Ishikawa (cell line): Measurements from ENCODE around the gene DCTN4.
A peak's percentile ranks its signal among the peaks of the same experiment; 100 is the strongest.

Experiments
- CEBPB ChIP-seq: IDR thresholded peaks from 2 replicates; pipeline ENCODE4 v1.6.1; 2012
- CREB1 ChIP-seq: IDR thresholded peaks from 2 replicates; pipeline ENCODE4 v1.6.1; 2012; ENCODE audit warnings: low read depth
- EGR1 ChIP-seq: IDR thresholded peaks from 2 replicates; pipeline ENCODE4 v1.6.1; 2012
- EP300 ChIP-seq: IDR thresholded peaks from 2 replicates; pipeline ENCODE4 v1.6.1; 2012; ENCODE audit warnings: borderline replicate concordance
- FOXM1 ChIP-seq: IDR thresholded peaks from 2 replicates; pipeline ENCODE4 v1.6.1; 2012; ENCODE audit warnings: low read depth, borderline replicate concordance
- NFIC ChIP-seq: IDR thresholded peaks from 2 replicates; pipeline ENCODE4 v1.6.1; 2012
- RAD21 ChIP-seq: IDR thresholded peaks from 2 replicates; pipeline ENCODE4 v1.6.1; 2012; ENCODE audit warnings: low read depth
- TAF1 ChIP-seq: IDR thresholded peaks from 2 replicates; pipeline ENCODE4 v1.6.1; 2012; ENCODE audit warnings: low read depth, mild to moderate bottlenecking
- TCF12 ChIP-seq: IDR thresholded peaks from 2 replicates; pipeline ENCODE4 v1.6.1; 2012; ENCODE audit warnings: low read depth
- TEAD4 ChIP-seq: IDR thresholded peaks from 2 replicates; pipeline ENCODE4 v1.6.1; 2012
- YY1 ChIP-seq: IDR thresholded peaks from 2 replicates; pipeline ENCODE4 v1.6.1; 2012; ENCODE audit warnings: low read depth
- ZBTB7A ChIP-seq: IDR thresholded peaks from 2 replicates; pipeline ENCODE4 v1.6.1; 2012; ENCODE audit warnings: low read depth
- TF ChIP-seq, protein P1 (sequence below): IDR thresholded peaks from 2 replicates; pipeline ENCODE4 v1.6.1; 2012
- TF ChIP-seq, protein P2 (sequence below): IDR thresholded peaks from 2 replicates; pipeline ENCODE4 v1.6.1; 2012
- TF ChIP-seq, protein P3 (sequence below): IDR thresholded peaks from 2 replicates; pipeline ENCODE4 v1.6.1; 2012; ENCODE audit warnings: low read depth, mild to moderate bottlenecking

The DCTN4 gene

DNA sequence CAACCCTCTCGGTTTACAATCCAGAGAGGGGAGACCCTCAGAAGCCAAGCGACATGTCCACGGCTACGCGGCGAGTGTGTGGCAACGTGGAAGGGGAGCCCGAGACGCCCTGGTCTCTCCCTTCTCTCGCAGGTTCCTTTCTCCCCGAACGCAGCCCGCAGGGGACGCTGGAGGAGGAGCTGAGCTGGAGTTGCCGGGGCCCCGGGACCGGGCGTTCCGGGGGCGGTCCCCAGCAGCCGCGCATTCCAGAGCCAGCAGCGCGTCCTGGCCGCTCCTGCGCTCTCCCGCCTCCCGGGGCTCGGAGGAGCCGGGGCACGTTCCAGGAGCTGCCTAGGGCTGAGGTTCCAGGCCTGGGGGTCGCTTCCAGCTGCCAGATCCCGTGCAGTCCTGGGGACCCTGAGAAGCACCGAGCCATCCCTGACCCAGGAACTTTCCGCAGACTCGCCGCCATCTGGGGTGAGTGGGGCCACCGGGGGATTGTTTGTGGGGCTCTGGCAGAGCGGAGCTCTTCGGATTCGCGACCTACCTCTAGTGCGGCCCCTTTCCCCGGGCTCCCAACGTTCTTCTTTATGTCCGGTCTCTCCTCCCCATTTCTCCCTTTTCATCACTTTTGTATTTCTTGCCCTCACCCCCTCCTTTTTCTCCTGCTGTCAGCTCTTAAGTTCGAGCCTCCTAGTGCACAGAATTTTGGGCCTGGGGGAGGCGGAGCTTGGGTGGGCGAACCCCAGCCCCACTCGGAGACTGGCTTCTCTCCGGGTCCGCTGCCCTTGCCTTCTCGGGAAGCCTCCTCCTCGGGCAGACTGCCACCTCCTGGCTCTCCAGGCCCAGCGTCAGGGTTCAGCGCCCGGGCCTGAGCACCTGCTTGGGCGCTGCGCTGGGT, 19.9 kb upstream of the DCTN4 start, which contains the start of gene SMIM3:
TSS of gene SMIM3 (plus strand) at position 241 of the 880 bp plus-strand sequence. CDS start 16,684 bp downstream, outside the sequence.
- TF ChIP-seq NFIC (peak; percentile 15; the same call in 1 of the 2 replicates), YY1 (no peak), EGR1 (0 out of 2 replicates have a peak, but pooled peaks have one; percentile 39), CREB1 (no peak), RAD21 (peak; percentile 67), TEAD4 (peak; percentile 68), CEBPB (no peak), EP300 (peak; percentile 1; the same call in 1 of the 2 replicates), FOXM1 (no peak), ZBTB7A (peak; percentile 86), TCF12 (no peak), TAF1 (peak; percentile 53)
- TF ChIP-seq, protein P1, sequence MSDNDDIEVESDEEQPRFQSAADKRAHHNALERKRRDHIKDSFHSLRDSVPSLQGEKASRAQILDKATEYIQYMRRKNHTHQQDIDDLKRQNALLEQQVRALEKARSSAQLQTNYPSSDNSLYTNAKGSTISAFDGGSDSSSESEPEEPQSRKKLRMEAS: peak; percentile 41
- TF ChIP-seq, protein P2, sequence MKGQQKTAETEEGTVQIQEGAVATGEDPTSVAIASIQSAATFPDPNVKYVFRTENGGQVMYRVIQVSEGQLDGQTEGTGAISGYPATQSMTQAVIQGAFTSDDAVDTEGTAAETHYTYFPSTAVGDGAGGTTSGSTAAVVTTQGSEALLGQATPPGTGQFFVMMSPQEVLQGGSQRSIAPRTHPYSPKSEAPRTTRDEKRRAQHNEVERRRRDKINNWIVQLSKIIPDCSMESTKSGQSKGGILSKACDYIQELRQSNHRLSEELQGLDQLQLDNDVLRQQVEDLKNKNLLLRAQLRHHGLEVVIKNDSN: no peak
- TF ChIP-seq, protein P3, sequence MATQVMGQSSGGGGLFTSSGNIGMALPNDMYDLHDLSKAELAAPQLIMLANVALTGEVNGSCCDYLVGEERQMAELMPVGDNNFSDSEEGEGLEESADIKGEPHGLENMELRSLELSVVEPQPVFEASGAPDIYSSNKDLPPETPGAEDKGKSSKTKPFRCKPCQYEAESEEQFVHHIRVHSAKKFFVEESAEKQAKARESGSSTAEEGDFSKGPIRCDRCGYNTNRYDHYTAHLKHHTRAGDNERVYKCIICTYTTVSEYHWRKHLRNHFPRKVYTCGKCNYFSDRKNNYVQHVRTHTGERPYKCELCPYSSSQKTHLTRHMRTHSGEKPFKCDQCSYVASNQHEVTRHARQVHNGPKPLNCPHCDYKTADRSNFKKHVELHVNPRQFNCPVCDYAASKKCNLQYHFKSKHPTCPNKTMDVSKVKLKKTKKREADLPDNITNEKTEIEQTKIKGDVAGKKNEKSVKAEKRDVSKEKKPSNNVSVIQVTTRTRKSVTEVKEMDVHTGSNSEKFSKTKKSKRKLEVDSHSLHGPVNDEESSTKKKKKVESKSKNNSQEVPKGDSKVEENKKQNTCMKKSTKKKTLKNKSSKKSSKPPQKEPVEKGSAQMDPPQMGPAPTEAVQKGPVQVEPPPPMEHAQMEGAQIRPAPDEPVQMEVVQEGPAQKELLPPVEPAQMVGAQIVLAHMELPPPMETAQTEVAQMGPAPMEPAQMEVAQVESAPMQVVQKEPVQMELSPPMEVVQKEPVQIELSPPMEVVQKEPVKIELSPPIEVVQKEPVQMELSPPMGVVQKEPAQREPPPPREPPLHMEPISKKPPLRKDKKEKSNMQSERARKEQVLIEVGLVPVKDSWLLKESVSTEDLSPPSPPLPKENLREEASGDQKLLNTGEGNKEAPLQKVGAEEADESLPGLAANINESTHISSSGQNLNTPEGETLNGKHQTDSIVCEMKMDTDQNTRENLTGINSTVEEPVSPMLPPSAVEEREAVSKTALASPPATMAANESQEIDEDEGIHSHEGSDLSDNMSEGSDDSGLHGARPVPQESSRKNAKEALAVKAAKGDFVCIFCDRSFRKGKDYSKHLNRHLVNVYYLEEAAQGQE: no peak

DNA sequence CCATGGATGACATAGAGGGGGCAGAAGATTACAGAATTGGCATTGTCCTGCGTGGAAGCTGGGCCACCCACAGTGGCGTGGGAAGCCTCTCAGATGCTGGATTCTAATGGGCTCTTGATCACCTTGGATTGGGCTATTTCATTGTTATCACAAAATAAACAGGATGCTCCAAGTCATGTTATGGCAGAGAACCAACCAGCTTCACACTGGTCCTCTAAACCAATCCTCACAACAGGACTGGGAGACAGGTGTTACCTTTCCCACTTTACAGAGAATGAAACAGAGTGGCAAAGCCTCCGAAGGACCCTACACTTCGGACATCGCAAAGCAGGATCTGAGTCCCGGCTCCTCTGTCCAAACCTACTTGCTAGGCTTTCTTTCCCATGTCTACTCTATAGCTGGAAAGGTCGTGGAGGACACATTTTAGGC, 19.3 kb upstream of the DCTN4 start:
- no peak for TF ChIP-seq NFIC
- no peak for TF ChIP-seq CEBPB
- TF ChIP-seq EP300: no peak
- TF ChIP-seq RAD21: no peak

DNA sequence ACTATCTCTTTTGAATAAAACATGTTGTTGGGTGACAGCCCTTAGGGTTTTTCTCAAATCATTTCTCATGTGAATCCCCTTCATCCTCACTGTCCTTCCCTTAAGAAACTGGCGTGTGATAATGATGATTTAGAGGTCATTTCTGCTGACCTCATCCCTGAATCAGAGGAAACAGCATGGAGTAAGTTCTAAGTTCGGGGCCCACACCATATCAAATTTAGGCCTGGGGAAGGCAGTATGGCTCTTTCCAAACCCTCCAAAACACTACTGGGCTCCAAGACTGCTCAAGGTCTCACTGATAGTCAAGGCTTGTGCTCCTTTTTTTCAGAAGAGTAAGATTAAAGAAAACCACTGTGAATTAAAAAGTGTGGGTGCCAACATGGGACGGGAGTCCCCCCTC, 18.9 kb upstream of the DCTN4 start:
- TF ChIP-seq, protein P3: no peak
- no peak for TF ChIP-seq EGR1
- TF ChIP-seq TEAD4: no peak
- TF ChIP-seq EP300: no peak
- TF ChIP-seq FOXM1: no peak
- TF ChIP-seq, protein P2: no peak
- no peak for TF ChIP-seq CREB1
- no peak for TF ChIP-seq YY1
- TF ChIP-seq RAD21: no peak
- no peak for TF ChIP-seq ZBTB7A
- no peak for TF ChIP-seq NFIC
- TF ChIP-seq, protein P1: no peak
- no peak for TF ChIP-seq TCF12
- TF ChIP-seq TAF1: no peak
- TF ChIP-seq CEBPB: no peak

DNA sequence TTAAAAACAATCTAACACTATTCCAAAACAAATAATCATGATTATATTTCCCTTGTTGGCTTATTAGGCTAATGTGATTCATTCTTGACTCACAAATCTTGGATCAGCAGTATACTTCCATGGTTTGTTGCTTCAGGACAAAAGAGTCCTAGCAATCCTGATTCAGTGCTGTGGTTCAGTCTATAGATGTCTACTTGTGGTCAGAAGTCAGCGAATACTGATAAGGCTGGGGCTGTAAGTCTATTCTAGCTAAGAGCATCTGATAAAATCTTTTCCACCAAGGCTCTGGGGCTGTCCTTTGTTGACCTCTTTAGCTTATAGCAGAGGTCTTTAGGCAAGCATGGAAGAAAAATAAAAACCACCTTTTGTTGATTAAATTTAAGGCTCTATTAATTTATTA, 15.3 kb upstream of the DCTN4 start:
- TF ChIP-seq ZBTB7A (no peak), YY1 (no peak), RAD21 (no peak), TCF12 (no peak), NFIC (0 out of 2 replicates have a peak, but pooled peaks have one; percentile 25), CREB1 (no peak), TEAD4 (no peak)
- TF ChIP-seq, protein P3: no peak
